Stomach (tissue), 4 donors: ENCODE data around the gene GNG3.

Source experiments
- CTCF ChIP-seq, 7 experiments: fragments of 450-650 bp in 4 of 7; fragments of 200-600 bp in 3 of 7; sonication (generic) in 3 of 7; IDR thresholded peaks; one replicate each; pipeline ENCODE4 v1.5.1; 2016 to 2019; ENCODE audit warnings: antibody characterized with exemption in 7 of 7, control low read depth in 2 of 7, mild to moderate bottlenecking in 1 of 7
- EP300 ChIP-seq: sonication (generic); formaldehyde crosslinking; IDR thresholded peaks from one replicate; pipeline ENCODE4 v1.6.1; 2017; ENCODE audit warnings: antibody characterized with exemption

DNA sequence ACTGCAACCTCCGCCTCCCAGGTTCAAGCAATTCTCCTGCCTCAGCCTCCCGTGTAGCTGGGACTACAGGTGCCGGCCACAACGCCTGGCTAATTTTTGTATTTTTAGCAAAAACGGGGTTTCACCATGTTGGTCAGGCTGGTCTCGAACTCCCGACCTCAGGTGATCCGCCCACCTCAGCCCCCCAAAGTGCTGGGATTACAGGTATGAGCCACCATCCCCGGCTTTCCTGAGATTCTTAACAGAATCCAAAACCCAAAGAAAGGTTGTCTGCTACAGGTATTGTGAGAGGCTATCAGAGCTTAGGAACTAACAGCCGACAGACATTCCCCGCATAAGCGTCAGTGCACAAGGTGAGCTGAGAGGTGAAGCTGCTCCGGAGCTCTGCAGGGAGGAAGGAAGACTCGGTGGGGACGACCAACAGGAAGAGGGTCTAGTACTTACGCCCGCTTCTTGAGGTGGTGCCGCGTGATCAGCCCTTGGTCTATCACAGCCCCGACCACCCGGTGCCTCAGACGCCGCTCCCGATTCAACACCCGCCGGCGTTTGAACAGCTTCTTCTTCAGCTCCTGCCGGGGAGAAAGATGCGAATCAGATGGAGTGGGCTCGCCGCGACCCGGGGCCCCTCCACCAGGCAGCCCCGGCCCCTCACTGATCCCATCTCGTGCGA lies 42.9 kb upstream of the GNG3 start:
- TF ChIP-seq CTCF (IDR thresholded peaks at IDR 0.05) (no peak), EP300 (no peak)
